ENCODE results near the gene MYEF2. TPM values are rescaled to one million over a fixed set of nuclear protein-coding genes. Genes with fewer than 3 reads are reported as not detected.

MYEF2 gene
- polyA plus RNA-seq, 1 donor from 2014 or later, result 6.2 TPM

DNA sequence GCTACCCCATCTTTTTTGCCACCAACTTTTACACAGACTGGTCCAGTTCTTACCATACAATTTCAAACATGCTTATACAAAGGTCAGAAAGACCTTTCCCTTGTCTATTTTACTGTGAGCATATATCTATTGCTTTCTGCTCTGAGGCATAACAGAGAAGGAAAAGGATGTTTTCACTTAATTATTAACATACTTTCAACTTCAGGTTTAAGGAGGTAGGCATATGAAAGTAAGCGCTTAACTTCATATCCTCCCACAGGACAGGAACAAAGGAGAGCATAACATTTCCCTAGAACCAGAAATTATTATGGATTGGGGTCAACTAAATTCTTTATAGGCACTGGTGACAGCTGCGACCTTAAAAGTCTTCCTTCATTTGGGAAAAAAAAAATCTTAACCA lies 1.1 kb downstream of the MYEF2 start:
- Mint-ChIP-seq H3K9me3 (no peaks in the 10 kb centered on the region), H3K4me3 (peak overlapping the region; percentile 84 to 99 (median 92)), H3K27ac (peak overlapping the region in 2 of 3 donors; percentile 15 to 78), H3K27me3 (peaks cover 2% of the 10 kb centered on the region), H3K4me1 (peaks cover 8 to 17% (median 12%) of the 10 kb centered on the region in 3 donors), H3K36me3 (peaks cover 7% of the 10 kb centered on the region)

GRCh38 chr15:48176112-48176511 lies 2.0 kb downstream of the MYEF2 start:
- Mint-ChIP-seq H3K27me3 (peaks cover 2% of the 10 kb centered on the region), H3K36me3 (peaks cover 7% of the 10 kb centered on the region), H3K27ac (no peak overlapping the region), H3K4me3 (peak overlapping the region in 1 of 4 donors; percentile 84), H3K9me3 (no peaks in the 10 kb centered on the region), H3K4me1 (peaks cover 9 to 17% (median 12%) of the 10 kb centered on the region in 3 donors)

DNA sequence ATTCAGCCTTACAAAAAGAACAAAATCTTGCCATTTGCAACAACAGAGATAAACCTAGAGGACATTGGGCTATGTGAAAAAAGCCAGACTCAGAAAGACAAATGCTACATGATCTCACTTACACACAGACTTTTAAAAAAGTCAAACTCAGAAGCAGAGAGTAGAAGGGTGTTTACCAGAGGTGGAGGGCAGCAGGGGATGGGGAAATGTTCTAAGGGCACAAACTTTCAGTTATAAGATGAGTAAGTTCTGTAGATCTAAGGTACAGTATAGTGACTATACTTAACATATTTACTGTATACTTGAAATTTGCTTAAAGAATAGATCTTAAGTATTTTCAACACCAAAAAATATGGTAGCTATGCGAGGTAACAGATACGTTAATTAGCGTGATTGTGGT lies 3.0 kb downstream of the MYEF2 start:
- Mint-ChIP-seq H3K4me3 (peak overlapping the region in 1 of 4 donors; percentile 3), H3K36me3 (peaks cover 7% of the 10 kb centered on the region), H3K4me1 (peaks cover 9 to 17% (median 12%) of the 10 kb centered on the region in 3 donors), H3K9me3 (no peaks in the 10 kb centered on the region), H3K27ac (no peak overlapping the region), H3K27me3 (peaks cover 2% of the 10 kb centered on the region)

DNA sequence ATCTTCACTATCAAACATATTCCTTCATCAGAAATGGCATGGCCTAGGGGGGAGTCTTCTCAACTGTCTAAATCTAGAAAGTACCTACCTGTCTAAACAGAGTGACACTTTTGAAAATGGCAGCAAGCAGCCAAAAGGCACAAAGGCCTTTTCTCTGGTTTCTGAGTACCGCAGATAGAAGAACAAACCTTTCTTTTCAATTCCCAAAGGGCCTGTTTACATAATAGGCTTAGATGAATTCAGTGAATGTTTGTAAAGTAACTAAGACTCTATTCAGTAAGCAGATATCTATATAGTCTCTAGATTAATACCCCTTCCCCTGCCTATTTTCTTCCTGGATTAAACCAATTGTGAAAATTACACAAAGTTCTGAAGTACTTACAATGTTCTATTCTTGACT lies 7.1 kb downstream of the MYEF2 start:
- Mint-ChIP-seq H3K27ac (no peak overlapping the region), H3K4me1 (peaks cover 3 to 5% (median 5%) of the 10 kb centered on the region in 3 donors), H3K36me3 (peaks cover 10% of the 10 kb centered on the region), H3K4me3 (no peak overlapping the region), H3K27me3 (no peaks in the 10 kb centered on the region), H3K9me3 (no peaks in the 10 kb centered on the region)

- Mint-ChIP-seq H3K4me3 (no peak overlapping the region), H3K9me3 (no peaks in the 10 kb centered on the region), H3K4me1 (peaks cover 0 to 3% (median 0%) of the 10 kb centered on the region in 3 donors), H3K36me3 (peaks cover 6% of the 10 kb centered on the region), H3K27me3 (no peaks in the 10 kb centered on the region), H3K27ac (no peak overlapping the region)
These were observed 9.5 kb downstream of the MYEF2 start for GRCh38 chr15:48168616-48169015.

- Mint-ChIP-seq H3K4me3 (peak overlapping the region in 1 of 4 donors; percentile 23), H3K27me3 (no peaks in the 10 kb centered on the region), H3K27ac (no peak overlapping the region), H3K9me3 (no peaks in the 10 kb centered on the region), H3K4me1 (no peaks in the 10 kb centered on the region), H3K36me3 (peaks cover 3% of the 10 kb centered on the region)
These were observed 24.6 kb downstream of the MYEF2 start for GRCh38 chr15:48153526-48153925.

DNA sequence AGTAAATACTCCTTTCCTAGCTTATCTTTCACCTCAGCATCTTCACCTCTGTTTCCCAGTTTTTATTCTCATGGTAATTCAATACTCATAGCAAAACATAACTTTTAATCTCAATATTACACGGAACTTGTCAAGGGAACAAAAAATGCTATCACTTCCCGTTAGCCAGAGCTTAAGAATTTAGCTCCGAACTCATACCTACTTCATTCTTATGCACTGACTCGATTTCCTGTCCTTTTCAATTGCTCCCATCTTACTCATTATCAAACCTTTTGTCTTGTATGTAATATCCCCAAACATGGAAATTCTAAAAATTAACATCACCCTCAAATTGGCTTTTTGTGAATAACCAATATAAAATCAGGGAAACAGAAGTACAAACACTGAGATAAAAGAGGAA lies 28.2 kb downstream of the MYEF2 start:
- Mint-ChIP-seq H3K9me3 (no peaks in the 10 kb centered on the region), H3K4me3 (no peak overlapping the region)

DNA sequence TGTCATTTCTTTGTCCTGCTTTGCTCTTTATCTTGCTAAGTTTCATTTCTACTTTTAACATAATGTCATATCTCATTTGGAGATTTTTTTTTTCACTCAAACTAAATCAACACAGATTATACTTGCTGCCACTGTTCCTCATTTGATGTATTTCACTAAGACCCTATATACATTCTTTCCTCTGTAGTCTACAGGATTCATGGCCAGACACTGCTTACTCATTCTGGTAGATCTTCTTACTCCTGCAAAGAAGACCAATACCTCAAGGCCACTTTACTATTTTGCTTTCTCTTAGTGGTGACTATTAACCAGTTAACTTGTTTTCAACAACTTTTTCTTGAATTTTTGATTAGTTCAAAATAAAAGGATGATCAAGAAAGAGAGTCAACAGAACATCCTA lies 30.7 kb downstream of the MYEF2 start:
- Mint-ChIP-seq H3K27me3 (no peaks in the 10 kb centered on the region), H3K9me3 (no peaks in the 10 kb centered on the region), H3K27ac (no peak overlapping the region), H3K4me1 (peaks cover 0 to 2% (median 0%) of the 10 kb centered on the region in 3 donors), H3K4me3 (no peak overlapping the region), H3K36me3 (peaks cover 8% of the 10 kb centered on the region)

More for the DNA sequence above, 28.2 kb downstream of the MYEF2 start:
- H3K27ac Mint-ChIP-seq, result no peak overlapping the region
- peaks cover 9% of the 10 kb centered on the region for H3K36me3 Mint-ChIP-seq
- H3K27me3 Mint-ChIP-seq, result no peaks in the 10 kb centered on the region
- H3K4me1 Mint-ChIP-seq, result peaks cover 0 to 2% (median 0%) of the 10 kb centered on the region in 3 donors

DNA sequence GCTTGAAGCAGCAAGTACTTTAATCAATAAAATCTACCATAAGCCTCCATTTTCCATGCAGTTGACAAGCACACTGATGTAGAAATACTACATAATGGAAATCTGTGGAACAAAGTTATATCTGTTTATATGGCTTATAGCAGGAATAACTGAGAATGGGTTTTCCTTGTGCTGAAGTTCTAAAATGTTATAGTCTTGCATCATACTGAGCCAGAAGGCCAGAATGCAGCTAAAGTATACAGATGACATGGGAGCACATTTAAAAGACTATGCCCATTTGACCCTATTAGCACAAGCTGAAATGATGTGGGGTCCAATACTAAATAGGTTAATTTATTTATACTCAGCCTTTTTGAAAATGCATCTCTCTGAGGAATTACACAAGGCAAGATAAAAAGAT lies 32.2 kb downstream of the MYEF2 start:
- H3K27me3 Mint-ChIP-seq, result no peaks in the 10 kb centered on the region
- no peaks in the 10 kb centered on the region for H3K9me3 Mint-ChIP-seq
- no peak overlapping the region for H3K4me3 Mint-ChIP-seq
- H3K4me1 Mint-ChIP-seq, result peaks cover 0 to 2% (median 0%) of the 10 kb centered on the region in 3 donors
- H3K36me3 Mint-ChIP-seq, result peaks cover 11% of the 10 kb centered on the region
- no peak overlapping the region for H3K27ac Mint-ChIP-seq

- Mint-ChIP-seq H3K36me3 (peaks cover 11% of the 10 kb centered on the region), H3K27ac (no peak overlapping the region), H3K9me3 (no peaks in the 10 kb centered on the region), H3K4me3 (no peak overlapping the region), H3K27me3 (no peaks in the 10 kb centered on the region), H3K4me1 (peaks cover 0 to 2% (median 0%) of the 10 kb centered on the region in 3 donors)
These were observed 33.2 kb downstream of the MYEF2 start for GRCh38 chr15:48144889-48145288.

GRCh38 chr15:48143856-48144255 lies 34.2 kb downstream of the MYEF2 start:
- Mint-ChIP-seq H3K27ac (no peak overlapping the region), H3K4me1 (peaks cover 0 to 2% (median 0%) of the 10 kb centered on the region in 3 donors), H3K4me3 (no peak overlapping the region), H3K27me3 (no peaks in the 10 kb centered on the region), H3K36me3 (peaks cover 11% of the 10 kb centered on the region), H3K9me3 (no peaks in the 10 kb centered on the region)

DNA sequence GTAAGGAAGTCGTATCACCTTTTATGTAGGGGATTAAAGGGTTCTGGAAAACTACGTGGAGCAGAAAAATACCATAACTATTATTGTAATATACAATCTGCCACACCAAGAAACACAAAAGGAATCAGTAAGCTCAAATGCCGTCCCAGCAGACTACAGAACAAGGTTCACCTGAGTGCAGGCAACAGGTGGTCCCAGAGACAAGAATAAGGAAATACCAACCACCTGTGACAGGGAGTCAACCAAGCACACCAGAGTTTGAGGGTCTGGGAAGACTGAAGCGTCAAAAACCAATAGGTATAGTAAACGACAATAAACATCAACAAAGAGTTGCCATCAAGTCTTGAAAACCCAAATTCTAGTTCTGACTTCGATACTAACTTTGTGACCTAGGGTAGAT lies 45.2 kb downstream of the MYEF2 start:
- H3K27ac Mint-ChIP-seq, result no peak overlapping the region
- no peaks in the 10 kb centered on the region for H3K9me3 Mint-ChIP-seq
- no peak overlapping the region for H3K4me3 Mint-ChIP-seq
- H3K4me1 Mint-ChIP-seq, result no peaks in the 10 kb centered on the region
- no peaks in the 10 kb centered on the region for H3K36me3 Mint-ChIP-seq
- H3K27me3 Mint-ChIP-seq, result no peaks in the 10 kb centered on the region

DNA sequence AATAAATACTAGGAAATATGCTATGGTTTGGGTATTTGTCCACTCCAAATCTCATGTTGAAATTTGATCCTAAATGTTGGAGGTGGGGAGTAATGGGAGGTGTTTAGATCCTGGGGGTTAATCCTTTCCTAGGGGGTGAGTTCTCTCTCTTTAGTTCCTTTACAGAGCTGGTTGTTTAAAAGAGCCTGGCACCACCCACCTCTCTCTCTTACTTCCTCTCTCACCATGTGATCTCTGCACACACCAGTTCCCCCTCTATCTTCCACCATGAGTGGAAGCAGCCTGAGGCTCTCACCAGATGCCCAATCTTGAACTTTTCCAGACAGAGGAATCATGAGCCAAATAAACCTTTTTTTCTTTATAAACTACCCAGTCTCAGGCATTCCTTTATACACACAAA lies 46.8 kb downstream of the MYEF2 start:
- H3K27me3 Mint-ChIP-seq, result no peaks in the 10 kb centered on the region
- no peaks in the 10 kb centered on the region for H3K9me3 Mint-ChIP-seq
- H3K4me3 Mint-ChIP-seq, result no peak overlapping the region
- no peak overlapping the region for H3K27ac Mint-ChIP-seq
- H3K4me1 Mint-ChIP-seq, result no peaks in the 10 kb centered on the region
- no peaks in the 10 kb centered on the region for H3K36me3 Mint-ChIP-seq

GRCh38 chr15:48126667-48127355 lies 51.3 kb downstream of the MYEF2 start:
- H3K4me3 Mint-ChIP-seq, result no peak overlapping the region
- no peaks in the 10 kb centered on the region for H3K36me3 Mint-ChIP-seq
- no peaks in the 10 kb centered on the region for H3K4me1 Mint-ChIP-seq
- no peak overlapping the region for H3K27ac Mint-ChIP-seq
- no peaks in the 10 kb centered on the region for H3K9me3 Mint-ChIP-seq
- H3K27me3 Mint-ChIP-seq, result peaks cover 3% of the 10 kb centered on the region

DNA sequence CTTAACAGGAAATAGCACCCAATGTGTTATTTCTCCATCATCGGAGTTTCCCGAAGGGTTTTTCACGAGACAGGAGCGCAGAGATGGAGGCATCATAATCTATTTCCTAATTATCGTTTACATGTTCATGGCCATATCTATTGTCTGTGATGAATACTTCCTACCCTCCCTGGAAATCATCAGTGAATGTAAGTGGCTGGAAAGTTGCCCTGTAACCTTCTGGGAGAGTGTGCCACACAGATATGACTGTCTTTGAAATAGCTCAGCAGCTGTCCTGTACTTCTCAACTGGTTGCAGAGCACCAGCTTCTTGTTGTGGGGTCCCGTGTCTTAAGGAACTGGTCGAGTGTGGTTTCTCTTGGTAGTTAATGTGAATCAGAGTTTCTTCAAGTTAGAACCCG lies 56.2 kb downstream of the MYEF2 start:
- H3K36me3 Mint-ChIP-seq, result no peaks in the 10 kb centered on the region
- H3K4me3 Mint-ChIP-seq, result no peak overlapping the region
- peaks cover 3% of the 10 kb centered on the region for H3K27me3 Mint-ChIP-seq
- no peak overlapping the region for H3K27ac Mint-ChIP-seq
- no peaks in the 10 kb centered on the region for H3K4me1 Mint-ChIP-seq
- H3K9me3 Mint-ChIP-seq, result no peaks in the 10 kb centered on the region

GRCh38 chr15:48120745-48121144 lies 57.4 kb downstream of the MYEF2 start, which contains the start of gene SLC24A5:
TSS of gene SLC24A5 (plus strand) at chr15:48120990. CDS start at chr15:48121045, 55 bp downstream.
- Mint-ChIP-seq H3K4me1 (no peaks in the 10 kb centered on the region), H3K4me3 (no peak within 1 kb of the TSS), H3K9me3 (no peaks in the 10 kb centered on the region), H3K27me3 (peaks cover 2% of the 10 kb centered on the region), H3K36me3 (no peaks in the 10 kb centered on the region), H3K27ac (no peak within 1 kb of the TSS)
